Stomach (tissue), 9 donors: ENCODE data around the gene RRP1. TPM values are rescaled to one million over a fixed set of nuclear protein-coding genes. Genes with fewer than 3 reads are reported as not detected.

Experiments
- DNase-seq, 2 donors: peaks; one replicate each; pipeline versions ENCODE4 v3.0.0 to v3.0.0-alpha.2; 2013 to 2019
- H3K27ac ChIP-seq, 5 donors: fragments of 200-600 bp in 4 of 5; sonication (generic) in 4 of 5; one replicate each; pipeline ENCODE4 v1.5.1; 2013 to 2019; ENCODE audit warnings: mild to moderate bottlenecking in 1 of 5, moderate library complexity in 1 of 5
- H3K27me3 ChIP-seq, 3 donors: fragments of 200-600 bp; sonication (generic); one replicate each; pipeline ENCODE4 v1.5.1; 2017 to 2019; ENCODE audit warnings: mixed run types in 1 of 3
- H3K36me3 ChIP-seq, 4 donors: fragments of 200-600 bp; sonication (generic); 1 replicate in 3 of 4; 2 replicates in 1 of 4; pipeline ENCODE4 v1.5.1; 2016 to 2019
- H3K4me1 ChIP-seq, 4 donors: fragments of 200-600 bp; sonication (generic); one replicate each; pipeline ENCODE4 v1.5.1; 2016 to 2019
- H3K4me3 ChIP-seq, 4 donors: fragments of 200-600 bp; sonication (generic) in 3 of 4; one replicate each; pipeline ENCODE4 v1.5.1; 2016 to 2019; ENCODE audit warnings: mild to moderate bottlenecking in 1 of 4
- H3K9me3 ChIP-seq, 4 donors: fragments of 200-600 bp; sonication (generic); one replicate each; pipeline ENCODE4 v1.5.1; 2016 to 2019
- EP300 ChIP-seq: sonication (generic); formaldehyde crosslinking; IDR thresholded peaks from one replicate; pipeline ENCODE4 v1.6.1; 2017; ENCODE audit warnings: antibody characterized with exemption
- POLR2A ChIP-seq, 4 donors: fragments of 450-650 bp; IDR thresholded peaks; one replicate each; pipeline ENCODE4 v1.6.1; 2016; ENCODE audit warnings: antibody characterized with exemption in 4 of 4, control low read depth in 2 of 4, mild to moderate bottlenecking in 1 of 4, moderate library complexity in 1 of 4
- POLR2AphosphoS5 ChIP-seq, 3 donors: sonication (generic); formaldehyde crosslinking; IDR thresholded peaks; one replicate each; pipeline ENCODE4 v1.6.1; 2016; ENCODE audit warnings: antibody characterized with exemption in 3 of 3
- WGBS, 5 donors: extraction: QIAGEN DNeasy Blood & Tissue Kit in 3 of 5; methylation state at CpG; one replicate each; pipeline versions ENCODE4 v1.1.5 to v1.1.7; 2013 to 2018; 5-methylcytosine and 5-hydroxymethylcytosine counted together
- intact Hi-C: fragments of 100-400 bp; cut with DNase I; formaldehyde crosslinking; loops from one replicate; pipeline ENCODE4 v1.15.1; 2023; ENCODE audit warnings: low total_unique reads
- polyA plus RNA-seq, 3 donors: library from polyadenylated mRNA; stranded (reverse); fragments of 200-250 nt; gene quantifications; one replicate each; pipeline ENCODE4 v1.2.3, GENCODE V29; 2013
- small RNA-seq, 4 donors: library from RNA; depleted of rRNA; stranded (forward); fragments of <200 nt; gene quantifications; one replicate each; pipeline ENCODE3, GENCODE V24; 2016
- total RNA-seq, 5 donors: library from RNA; depleted of rRNA; stranded (reverse); fragments of >200 nt; gene quantifications; one replicate each; pipeline versions ENCODE4 v1.1.0 to v1.2.3, GENCODE V29; 2014 to 2016
- TF ChIP-seq, protein P1 (sequence below), 7 experiments: fragments of 450-650 bp in 4 of 7; fragments of 200-600 bp in 3 of 7; sonication (generic) in 3 of 7; IDR thresholded peaks; one replicate each; pipeline ENCODE4 v1.5.1; 2016 to 2019; ENCODE audit warnings: antibody characterized with exemption in 7 of 7, control low read depth in 2 of 7, mild to moderate bottlenecking in 1 of 7
- donor health status: healthy with polysubstance abuse.
- donor health status: Bipolar disorder and iron deficiency.
- donor health status: healthy.

The RRP1 gene
- total and polyA plus RNA-seq, 8 donors, result 10.6 to 25.6 (median 16.4) TPM

DNA sequence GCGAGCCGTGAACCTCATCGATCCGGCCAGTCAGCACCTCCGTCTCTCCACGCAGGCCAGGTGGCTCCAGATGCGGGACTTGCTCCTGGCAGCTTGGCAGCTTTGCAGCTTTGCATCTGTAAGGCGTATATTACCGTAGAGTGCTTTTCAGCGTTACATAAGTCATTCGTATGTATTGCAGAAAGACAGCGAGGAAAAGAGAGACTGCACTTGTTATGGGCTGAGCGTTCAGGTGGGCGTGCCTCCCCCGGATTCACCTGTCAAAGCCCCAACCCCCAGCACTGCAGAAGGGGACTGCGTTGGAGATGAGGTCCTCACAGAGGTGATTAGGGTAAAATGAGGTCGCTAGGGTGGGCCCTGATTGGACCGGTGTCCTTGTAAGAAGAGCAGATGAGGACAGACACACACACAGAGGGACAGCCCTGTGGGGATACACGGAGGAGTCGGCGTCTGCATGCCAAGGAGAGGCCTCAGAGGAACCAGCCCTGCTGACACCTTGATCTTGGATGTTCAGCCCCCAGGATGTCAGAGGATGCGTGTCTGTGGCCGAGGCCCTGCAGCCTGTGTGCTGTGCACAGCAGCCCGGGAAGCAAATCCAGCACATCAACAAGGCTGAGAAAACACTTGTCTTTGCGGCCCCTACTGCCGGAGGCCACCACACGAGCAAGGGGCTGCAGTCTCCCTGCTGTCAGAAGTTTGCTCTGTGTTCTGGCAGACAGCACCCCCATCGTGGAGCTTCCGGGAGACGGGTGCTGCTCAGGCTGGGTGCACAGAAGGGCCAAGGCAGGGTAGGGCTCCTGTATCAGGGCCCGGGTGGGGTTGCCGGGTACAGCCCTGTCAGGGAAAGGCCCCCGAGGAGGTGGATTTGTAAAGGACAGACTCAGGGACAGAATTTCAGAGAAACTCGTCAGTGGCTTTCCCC lies 64.7 kb downstream of the RRP1 start:
- Histone ChIP-seq H3K4me3 (no peak overlapping the region), H3K27ac (no peak overlapping the region), H3K27me3 (no peaks in the 10 kb centered on the region), H3K4me1 (peaks cover 0 to 8% (median 0%) of the 10 kb centered on the region in 4 donors), H3K9me3 (no peaks in the 10 kb centered on the region), H3K36me3 (no peaks in the 10 kb centered on the region)
- whole genome bisulfite sequencing, 5 donors, result 83 to 87% (median 87%) methylated on average over 28 to 34 of the region's 34 CpGs
- no peak for DNase-seq
- intact Hi-C loops, result no loop called here
- TF ChIP-seq, protein P1, sequence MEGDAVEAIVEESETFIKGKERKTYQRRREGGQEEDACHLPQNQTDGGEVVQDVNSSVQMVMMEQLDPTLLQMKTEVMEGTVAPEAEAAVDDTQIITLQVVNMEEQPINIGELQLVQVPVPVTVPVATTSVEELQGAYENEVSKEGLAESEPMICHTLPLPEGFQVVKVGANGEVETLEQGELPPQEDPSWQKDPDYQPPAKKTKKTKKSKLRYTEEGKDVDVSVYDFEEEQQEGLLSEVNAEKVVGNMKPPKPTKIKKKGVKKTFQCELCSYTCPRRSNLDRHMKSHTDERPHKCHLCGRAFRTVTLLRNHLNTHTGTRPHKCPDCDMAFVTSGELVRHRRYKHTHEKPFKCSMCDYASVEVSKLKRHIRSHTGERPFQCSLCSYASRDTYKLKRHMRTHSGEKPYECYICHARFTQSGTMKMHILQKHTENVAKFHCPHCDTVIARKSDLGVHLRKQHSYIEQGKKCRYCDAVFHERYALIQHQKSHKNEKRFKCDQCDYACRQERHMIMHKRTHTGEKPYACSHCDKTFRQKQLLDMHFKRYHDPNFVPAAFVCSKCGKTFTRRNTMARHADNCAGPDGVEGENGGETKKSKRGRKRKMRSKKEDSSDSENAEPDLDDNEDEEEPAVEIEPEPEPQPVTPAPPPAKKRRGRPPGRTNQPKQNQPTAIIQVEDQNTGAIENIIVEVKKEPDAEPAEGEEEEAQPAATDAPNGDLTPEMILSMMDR (IDR thresholded peaks at IDR 0.05), result no peak
- TF ChIP-seq POLR2A (IDR thresholded peaks at IDR 0.05) (no peak), EP300 (no peak), POLR2AphosphoS5 (IDR thresholded peaks at IDR 0.05) (no peak)

Small RNAs within 50 kb of the gene (small RNA-seq; reads per million reads assigned to genes)
- gene AP001052.1, result 0 reads per million in 4 donors

Other genes starting within 250 kb of the RRP1 start
- 1 to 10 TPM in 1 of 5 donors, under 1 TPM in 1, not detected in 3; 0.58 to 1.5 TPM for gene HSF2BP, start 130.1 kb upstream of the RRP1 start, total RNA-seq
- gene HSF2BP, start 130.1 kb upstream of the RRP1 start, polyA plus RNA-seq, result under 1 TPM; 0.23 to 0.31 (median 0.25) TPM
- gene RRP1B, start 130.0 kb upstream of the RRP1 start, total RNA-seq, result 10 to 100 TPM in 4 of 5 donors, 1 to 10 TPM in 1; 6.4 to 23.6 (median 14.9) TPM
- 1 to 10 TPM; 4.0 to 6.3 (median 6.2) TPM for gene RRP1B, start 130.0 kb upstream of the RRP1 start, polyA plus RNA-seq
- 100 to 1,000 TPM in 1 of 5 donors, 10 to 100 TPM in 4; 41.9 to 139 (median 57.5) TPM for gene PDXK, start 70.4 kb upstream of the RRP1 start, total RNA-seq
- 10 to 100 TPM; 36.7 to 53.1 (median 51.5) TPM for gene PDXK, start 70.4 kb upstream of the RRP1 start, polyA plus RNA-seq
- 10 to 100 TPM in 3 of 5 donors, 1 to 10 TPM in 1, under 1 TPM in 1; 0.58 to 36.4 (median 13.0) TPM for gene CSTB, start 13.3 kb upstream of the RRP1 start, total RNA-seq
- 100 to 1,000 TPM in 1 of 3 donors, 10 to 100 TPM in 2; 82.5 to 403 (median 97.0) TPM for gene CSTB, start 13.3 kb upstream of the RRP1 start, polyA plus RNA-seq
- 10 to 100 TPM; 35.0 to 83.1 (median 41.5) TPM for gene AGPAT3, start 75.6 kb downstream of the RRP1 start, total RNA-seq
- gene AGPAT3, start 75.6 kb downstream of the RRP1 start, polyA plus RNA-seq, result 10 to 100 TPM in 2 of 3 donors, 1 to 10 TPM in 1; 9.9 to 16.1 (median 10.4) TPM
- gene TRAPPC10, start 222.7 kb downstream of the RRP1 start, total RNA-seq, result 10 to 100 TPM; 14.6 to 88.1 (median 46.9) TPM
- gene TRAPPC10, start 222.7 kb downstream of the RRP1 start, polyA plus RNA-seq, result 1 to 10 TPM; 3.7 to 7.3 (median 6.0) TPM